Astrocyte (in vitro differentiated cells and primary cell): ENCODE measurements around the gene KCTD10. TPM values are rescaled to one million over a fixed set of nuclear protein-coding genes. Genes with fewer than 3 reads are reported as not detected.

Experiments used
- DNase-seq: peaks from one replicate; pipeline ENCODE4 v3.0.0-alpha.2; 2010; ENCODE audit warnings: low read depth
- FAIRE-seq: peaks from 2 replicates; lab custom pipeline; 2011; peaks lifted over from hg19 to GRCh38; lab: Jason Lieb, UNC
- H2AFZ ChIP-seq: 2 replicates; pipeline ENCODE4 v1.6.0; 2012; ENCODE audit warnings: low read depth, low read length, inconsistent platforms
- H3K27ac ChIP-seq: 2 replicates; pipeline ENCODE4 v1.5.1; 2011; ENCODE audit warnings: low read depth, low read length, inconsistent platforms
- H3K27me3 ChIP-seq: 2 replicates; pipeline ENCODE4 v1.6.0; 2011; ENCODE audit warnings: low read length, inconsistent platforms; ENCODE audit not compliant: insufficient read depth
- H3K36me3 ChIP-seq: 2 replicates; pipeline ENCODE4 v1.5.1; 2011; ENCODE audit warnings: low read length, inconsistent platforms; ENCODE audit not compliant: insufficient read depth
- H3K4me1 ChIP-seq: 2 replicates; pipeline ENCODE4 v1.5.1; 2011; ENCODE audit warnings: low read length, inconsistent platforms; ENCODE audit not compliant: insufficient read depth
- H3K4me2 ChIP-seq: 2 replicates; pipeline ENCODE4 v1.6.0; 2012; ENCODE audit warnings: low read length, inconsistent platforms
- H3K4me3 ChIP-seq: 2 replicates; pipeline ENCODE4 v1.5.1; 2011; ENCODE audit warnings: low read depth, mild to moderate bottlenecking, low read length, inconsistent platforms; ENCODE audit not compliant: insufficient read depth
- H3K79me2 ChIP-seq: 2 replicates; pipeline ENCODE4 v1.6.0; 2012; ENCODE audit warnings: mild to moderate bottlenecking, low read length, inconsistent platforms; ENCODE audit not compliant: insufficient read depth
- H3K9ac ChIP-seq: 2 replicates; pipeline ENCODE4 v1.6.0; 2012; ENCODE audit warnings: mild to moderate bottlenecking, low read length, inconsistent platforms
- H3K9me3 ChIP-seq: 2 replicates; pipeline ENCODE4 v1.5.1; 2012; ENCODE audit warnings: low read depth, mild to moderate bottlenecking, low read length, inconsistent platforms; ENCODE audit not compliant: insufficient read depth
- H4K20me1 ChIP-seq: 2 replicates; pipeline ENCODE4 v1.6.0; 2012; ENCODE audit warnings: low read length, inconsistent platforms; ENCODE audit not compliant: insufficient read depth
- H3K27ac Mint-ChIP-seq: one replicate; pipeline ENCODE4 v1.8.0; 2021; ENCODE audit warnings: mild to moderate bottlenecking, mixed read lengths; ENCODE audit not compliant: unreplicated experiment
- H3K27me3 Mint-ChIP-seq: one replicate; pipeline ENCODE4 v1.8.0; 2021; ENCODE audit warnings: low read depth, mixed read lengths; ENCODE audit not compliant: unreplicated experiment
- H3K36me3 Mint-ChIP-seq: one replicate; pipeline ENCODE4 v1.8.0; 2021; ENCODE audit warnings: low read depth, mixed read lengths; ENCODE audit not compliant: unreplicated experiment
- H3K4me1 Mint-ChIP-seq: one replicate; pipeline ENCODE4 v1.8.0; 2021; ENCODE audit warnings: low read depth, mixed read lengths; ENCODE audit not compliant: unreplicated experiment
- H3K4me3 Mint-ChIP-seq: one replicate; pipeline ENCODE4 v1.8.0; 2021; ENCODE audit warnings: mild to moderate bottlenecking, moderate library complexity, mixed read lengths; ENCODE audit not compliant: unreplicated experiment
- H3K9me3 Mint-ChIP-seq: one replicate; pipeline ENCODE4 v1.8.0; 2021; ENCODE audit warnings: mild to moderate bottlenecking, mixed read lengths; ENCODE audit not compliant: unreplicated experiment
- EZH2 ChIP-seq: IDR thresholded peaks from 2 replicates; pipeline ENCODE4 v1.6.1; 2012; ENCODE audit warnings: mild to moderate bottlenecking, low read length, inconsistent platforms; ENCODE audit not compliant: insufficient read depth
- total RNA-seq: library from RNA; stranded (reverse); gene quantifications from 2 replicates; pipeline ENCODE4 v1.2.1, GENCODE V29; 2021
- TF ChIP-seq, protein P1 (sequence below): IDR thresholded peaks from 2 replicates; pipeline ENCODE4 v1.5.1; 2011; ENCODE audit warnings: low read depth, mild to moderate bottlenecking, inconsistent platforms, low read length, moderate library complexity; ENCODE audit not compliant: insufficient read depth

The KCTD10 gene
- total RNA-seq, 1 donor from 2014 or later: 118 TPM

DNA sequence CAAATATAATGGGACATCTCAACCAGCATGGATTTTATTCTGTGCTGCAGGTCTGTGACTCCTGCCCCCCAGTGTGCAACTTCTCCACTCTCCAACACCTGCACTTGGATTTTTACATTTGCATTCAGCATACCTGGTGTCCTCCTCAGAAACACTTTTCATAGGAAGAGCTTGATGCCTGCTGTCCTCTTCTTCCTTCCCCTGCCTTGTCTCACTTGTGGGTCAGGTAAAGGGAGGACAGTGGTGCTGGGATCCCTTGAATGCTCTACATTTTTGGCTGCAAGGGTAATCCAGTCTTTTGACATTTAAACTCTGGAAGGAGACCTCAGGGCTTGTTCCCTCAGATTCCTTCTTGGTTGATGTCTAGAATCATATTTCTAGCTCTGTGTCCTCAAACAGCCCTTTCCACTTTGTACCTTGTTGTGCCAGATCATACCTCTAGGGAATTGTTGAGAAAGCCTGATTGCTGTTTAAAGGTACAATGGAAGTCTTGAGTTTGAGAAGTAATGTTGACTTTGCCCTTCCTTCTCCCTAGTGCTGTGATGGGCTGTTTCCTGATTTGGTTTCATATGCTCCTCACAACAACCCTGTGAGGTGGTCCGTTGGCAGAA lies 13.0 kb upstream of the KCTD10 start:
- Histone ChIP-seq H3K9ac (no peak overlapping the region), H3K9me3 (no peaks in the 10 kb centered on the region), H3K27ac (no peak overlapping the region), H3K79me2 (no peaks in the 10 kb centered on the region), H3K27me3 (no peaks in the 10 kb centered on the region), H3K4me3 (no peak overlapping the region), H3K4me1 (no peaks in the 10 kb centered on the region), H3K4me2 (no peak overlapping the region), H3K36me3 (peaks cover 53% of the 10 kb centered on the region), H4K20me1 (no peaks in the 10 kb centered on the region), H2AFZ (no peak overlapping the region)
- DNase-seq (no peak), FAIRE-seq (no peak)
- H3K36me3 Mint-ChIP-seq: peaks cover 12% of the 10 kb centered on the region
- no peaks in the 10 kb centered on the region for H3K9me3 Mint-ChIP-seq
- TF ChIP-seq, protein P1, sequence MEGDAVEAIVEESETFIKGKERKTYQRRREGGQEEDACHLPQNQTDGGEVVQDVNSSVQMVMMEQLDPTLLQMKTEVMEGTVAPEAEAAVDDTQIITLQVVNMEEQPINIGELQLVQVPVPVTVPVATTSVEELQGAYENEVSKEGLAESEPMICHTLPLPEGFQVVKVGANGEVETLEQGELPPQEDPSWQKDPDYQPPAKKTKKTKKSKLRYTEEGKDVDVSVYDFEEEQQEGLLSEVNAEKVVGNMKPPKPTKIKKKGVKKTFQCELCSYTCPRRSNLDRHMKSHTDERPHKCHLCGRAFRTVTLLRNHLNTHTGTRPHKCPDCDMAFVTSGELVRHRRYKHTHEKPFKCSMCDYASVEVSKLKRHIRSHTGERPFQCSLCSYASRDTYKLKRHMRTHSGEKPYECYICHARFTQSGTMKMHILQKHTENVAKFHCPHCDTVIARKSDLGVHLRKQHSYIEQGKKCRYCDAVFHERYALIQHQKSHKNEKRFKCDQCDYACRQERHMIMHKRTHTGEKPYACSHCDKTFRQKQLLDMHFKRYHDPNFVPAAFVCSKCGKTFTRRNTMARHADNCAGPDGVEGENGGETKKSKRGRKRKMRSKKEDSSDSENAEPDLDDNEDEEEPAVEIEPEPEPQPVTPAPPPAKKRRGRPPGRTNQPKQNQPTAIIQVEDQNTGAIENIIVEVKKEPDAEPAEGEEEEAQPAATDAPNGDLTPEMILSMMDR: no peak
- TF ChIP-seq EZH2: no peak
- H3K27ac Mint-ChIP-seq: no peak overlapping the region
- no peaks in the 10 kb centered on the region for H3K27me3 Mint-ChIP-seq
- no peak overlapping the region for H3K4me3 Mint-ChIP-seq
- H3K4me1 Mint-ChIP-seq: peaks cover 3% of the 10 kb centered on the region

DNA sequence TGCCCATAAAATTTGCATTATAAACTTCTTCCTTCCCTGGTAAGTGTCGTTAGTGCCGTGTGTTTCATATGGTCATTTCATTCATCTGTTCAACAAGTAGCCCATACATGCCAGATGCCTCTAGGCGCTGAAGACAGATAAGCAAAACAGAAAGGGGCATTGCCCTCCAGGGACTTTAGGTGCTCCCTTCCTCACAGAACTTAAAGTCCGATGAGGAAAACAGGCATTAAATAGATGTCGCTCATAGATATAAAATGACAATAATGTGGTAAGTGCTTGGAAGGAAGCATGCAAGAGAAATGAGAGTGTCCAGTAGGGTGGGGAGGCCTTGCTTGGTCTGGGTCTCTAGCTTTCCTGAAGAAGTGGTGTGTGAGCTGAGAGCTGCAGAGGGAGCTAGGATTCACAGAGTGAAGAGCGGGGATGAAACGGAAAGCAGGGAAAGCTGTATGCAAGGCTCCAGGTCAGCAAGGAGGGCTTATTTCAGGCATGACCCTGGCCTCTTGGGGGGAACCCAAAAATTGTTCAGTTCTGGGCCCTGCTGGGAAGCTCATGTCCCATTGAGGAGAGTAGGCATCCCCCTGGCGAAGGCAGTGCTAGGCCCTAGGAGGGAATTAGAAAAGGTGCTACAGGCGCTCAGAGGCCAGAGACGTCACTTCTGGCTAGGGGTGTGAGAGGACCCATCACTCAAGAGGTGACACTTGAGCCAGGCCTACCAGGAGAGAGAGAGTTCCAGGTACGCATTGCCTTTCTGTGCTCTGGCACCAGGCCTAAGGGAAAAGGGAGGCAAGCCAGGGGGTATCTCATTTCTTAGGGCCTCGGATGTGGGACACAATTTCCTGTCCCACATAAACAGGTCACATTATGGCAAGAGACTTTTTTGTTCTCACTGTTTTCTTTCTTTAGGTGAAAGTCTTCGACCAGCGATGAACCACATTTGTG lies 12.2 kb upstream of the KCTD10 start:
- H3K9me3 Mint-ChIP-seq: no peaks in the 10 kb centered on the region
- no peak overlapping the region for H3K27ac Mint-ChIP-seq
- no peaks in the 10 kb centered on the region for H4K20me1 ChIP-seq
- H3K27me3 Mint-ChIP-seq: no peaks in the 10 kb centered on the region
- H3K36me3 Mint-ChIP-seq: peaks cover 8% of the 10 kb centered on the region
- no peak overlapping the region for H3K4me3 ChIP-seq
- H3K4me1 ChIP-seq: no peaks in the 10 kb centered on the region
- no peaks in the 10 kb centered on the region for H3K9me3 ChIP-seq
- no peak overlapping the region for H3K27ac ChIP-seq
- TF ChIP-seq, protein P1: no peak
- no peak for TF ChIP-seq EZH2
- H3K4me3 Mint-ChIP-seq: no peak overlapping the region
- no peak for DNase-seq
- H3K79me2 ChIP-seq: no peaks in the 10 kb centered on the region
- no peak overlapping the region for H2AFZ ChIP-seq
- peaks cover 53% of the 10 kb centered on the region for H3K36me3 ChIP-seq
- no peak overlapping the region for H3K4me2 ChIP-seq
- FAIRE-seq: no peak
- peaks cover 1% of the 10 kb centered on the region for H3K4me1 Mint-ChIP-seq
- no peaks in the 10 kb centered on the region for H3K27me3 ChIP-seq
- H3K9ac ChIP-seq: no peak overlapping the region
